ENCODE data around the gene ST8SIA1. TPM values are rescaled to one million over a fixed set of nuclear protein-coding genes. Genes with fewer than 3 reads are reported as not detected.

The ST8SIA1 gene
- total RNA-seq, 1 experiment from 2014 or later = not detected

DNA sequence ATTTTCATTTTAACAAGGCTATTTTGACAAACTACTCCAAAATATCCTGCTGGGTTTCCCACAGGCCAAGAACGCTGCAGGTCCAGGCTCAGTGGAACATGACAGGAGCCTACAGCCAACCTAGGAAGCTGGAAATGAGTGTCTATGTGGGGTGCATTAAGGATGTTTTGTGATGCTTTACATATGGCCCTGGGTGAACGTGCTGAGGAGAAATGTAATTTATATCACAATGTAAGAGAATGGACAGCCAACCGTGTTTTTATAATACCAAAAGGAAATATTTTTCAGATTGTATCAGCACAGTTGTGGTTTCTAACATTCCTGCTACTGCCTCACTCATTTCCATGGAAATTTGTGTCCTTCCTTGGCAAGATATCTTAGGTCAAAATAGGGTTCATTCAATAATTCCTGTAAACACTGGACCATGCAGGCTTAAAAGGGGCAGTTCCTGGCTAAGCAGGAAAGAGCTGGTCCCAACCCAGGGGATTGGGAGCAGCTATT lies 51.5 kb downstream of the ST8SIA1 start:
- no peak overlapping the region for H2AK5ac ChIP-seq (ENCODE audit: insufficient read length, low read length)
- H3K27ac Mint-ChIP-seq = no peak overlapping the region
- no peak overlapping the region for H3K18ac ChIP-seq (ENCODE audit: insufficient read length, low read depth, low read length)
- no peak for DNase-seq
- H3K4me2 ChIP-seq (ENCODE audit: insufficient read depth, insufficient read length, low read length) = no peak overlapping the region
- H3T11ph ChIP-seq (ENCODE audit: low read length) = no peak overlapping the region
- no peak overlapping the region for H4K8ac ChIP-seq (replicated peaks; ENCODE audit: insufficient read length, low read depth, low read length)
- H3K4me1 Mint-ChIP-seq = peaks cover 12 to 16% of the 10 kb centered on the region in 2 experiments
- no peaks in the 10 kb centered on the region for H3K23me2 ChIP-seq (ENCODE audit: insufficient read length, low read depth, low read length, poor library complexity, severe bottlenecking)
- no peaks in the 10 kb centered on the region for H4K20me1 ChIP-seq (ENCODE audit: control insufficient read depth, insufficient read depth, insufficient read length)
- no peak overlapping the region for H2BK20ac ChIP-seq (ENCODE audit: low read depth, low read length, poor library complexity, severe bottlenecking)
- TF ChIP-seq, protein P1, sequence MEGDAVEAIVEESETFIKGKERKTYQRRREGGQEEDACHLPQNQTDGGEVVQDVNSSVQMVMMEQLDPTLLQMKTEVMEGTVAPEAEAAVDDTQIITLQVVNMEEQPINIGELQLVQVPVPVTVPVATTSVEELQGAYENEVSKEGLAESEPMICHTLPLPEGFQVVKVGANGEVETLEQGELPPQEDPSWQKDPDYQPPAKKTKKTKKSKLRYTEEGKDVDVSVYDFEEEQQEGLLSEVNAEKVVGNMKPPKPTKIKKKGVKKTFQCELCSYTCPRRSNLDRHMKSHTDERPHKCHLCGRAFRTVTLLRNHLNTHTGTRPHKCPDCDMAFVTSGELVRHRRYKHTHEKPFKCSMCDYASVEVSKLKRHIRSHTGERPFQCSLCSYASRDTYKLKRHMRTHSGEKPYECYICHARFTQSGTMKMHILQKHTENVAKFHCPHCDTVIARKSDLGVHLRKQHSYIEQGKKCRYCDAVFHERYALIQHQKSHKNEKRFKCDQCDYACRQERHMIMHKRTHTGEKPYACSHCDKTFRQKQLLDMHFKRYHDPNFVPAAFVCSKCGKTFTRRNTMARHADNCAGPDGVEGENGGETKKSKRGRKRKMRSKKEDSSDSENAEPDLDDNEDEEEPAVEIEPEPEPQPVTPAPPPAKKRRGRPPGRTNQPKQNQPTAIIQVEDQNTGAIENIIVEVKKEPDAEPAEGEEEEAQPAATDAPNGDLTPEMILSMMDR (conservative IDR thresholded peaks at IDR 0.05) = no peak
- no peak overlapping the region for H2BK5ac ChIP-seq (ENCODE audit: insufficient read length, low read length)
- H3K4me1 ChIP-seq (ENCODE audit: insufficient read depth, low read length) = peaks cover under 1% of the 10 kb centered on the region; the same call in 1 of the 2 replicates
- WGBS (ENCODE audit: extremely low coverage, insufficient read length, low lambda C conversion rate) = no CpG with 5 or more reads among the region's 3 CpGs
- H3K9me3 Mint-ChIP-seq = peaks cover 3 to 4% of the 10 kb centered on the region in 2 experiments; a peak in 1 of 5 replicates
- peaks cover 0 to 7% (median 0%) of the 10 kb centered on the region in 3 experiments; a peak in 3 of 7 replicates for H3K36me3 Mint-ChIP-seq (ENCODE audit: insufficient read depth in 1 of 3, low read depth in 3 of 3)
- no peak overlapping the region for H2BK15ac ChIP-seq (ENCODE audit: low read depth, low read length)
- H3K79me1 ChIP-seq (ENCODE audit: insufficient read depth, low read depth, low read length, poor library complexity, severe bottlenecking) = no peaks in the 10 kb centered on the region
- no peak overlapping the region for H3K9ac ChIP-seq (ENCODE audit: extremely low read depth, insufficient read length, low read length)
- H4K5ac ChIP-seq (ENCODE audit: insufficient read length, low read depth, low read length) = no peak overlapping the region
- H3K23ac ChIP-seq (ENCODE audit: insufficient read length, low read depth, low read length) = no peak overlapping the region
- H3K27ac ChIP-seq (ENCODE audit: insufficient read length, low read depth, low read length) = no peak overlapping the region
- no peak overlapping the region for H3K56ac ChIP-seq (ENCODE audit: insufficient read length, low read depth, low read length)
- H3K27me3 Mint-ChIP-seq (ENCODE audit: low read depth) = peaks cover 2% of the 10 kb centered on the region; the same call in 1 of the 2 replicates
- H3K9me3 ChIP-seq (ENCODE audit: control insufficient read depth, low read depth, low read length) = no peaks in the 10 kb centered on the region
- H2BK12ac ChIP-seq (ENCODE audit: insufficient read length, low read depth, low read length) = no peak overlapping the region
- no peak overlapping the region for H4K91ac ChIP-seq (ENCODE audit: insufficient read length, low read depth, low read length)
- no peak overlapping the region for H3K14ac ChIP-seq (ENCODE audit: insufficient read depth, low read length)
- H3K27me3 ChIP-seq (ENCODE audit: insufficient read depth, low read length) = no peaks in the 10 kb centered on the region
- no peak overlapping the region for H3K4me3 Mint-ChIP-seq
- no peak overlapping the region for H2BK120ac ChIP-seq (ENCODE audit: low read depth, low read length, poor library complexity, severe bottlenecking)
- no peak overlapping the region for H2AFZ ChIP-seq (ENCODE audit: low read length)
- H3K4ac ChIP-seq (ENCODE audit: low read depth, low read length) = no peak overlapping the region
- H3K79me2 ChIP-seq (ENCODE audit: insufficient read depth, low read length) = no peaks in the 10 kb centered on the region
